K562 (cell line): ENCODE measurements around the gene CLIC1. TPM values are rescaled to one million over a fixed set of nuclear protein-coding genes. Genes with fewer than 3 reads are reported as not detected.

ENCODE experiments used
- ASH1L ChIP-seq: fragments of 450-650 bp; IDR thresholded peaks from 2 replicates; pipeline ENCODE4 v1.6.1; 2018; ENCODE audit warnings: borderline replicate concordance, mild to moderate bottlenecking, low read depth; ENCODE audit not compliant: partially characterized antibody
- BRF1 ChIP-seq: IDR thresholded peaks from 3 replicates; pipeline ENCODE4 v1.6.1; 2011; ENCODE audit warnings: borderline replicate concordance, mild to moderate bottlenecking; ENCODE audit not compliant: insufficient read length; ENCODE audit errors: extremely low read depth
- E2F6 ChIP-seq, 2 experiments: IDR thresholded peaks; 2 replicates each; pipeline ENCODE4 v1.6.1; 2011; ENCODE audit warnings: borderline replicate concordance in 1 of 2, control low read depth in 1 of 2, low read depth in 1 of 2, low read length in 1 of 2, mild to moderate bottlenecking in 1 of 2, mixed read lengths in 1 of 2, moderate library complexity in 1 of 2; ENCODE audit not compliant: insufficient read depth in 1 of 2, insufficient read length in 1 of 2, poor library complexity in 1 of 2, severe bottlenecking in 1 of 2; ENCODE audit errors: extremely low read depth in 1 of 2
- ELF4 ChIP-seq: fragments of 450-650 bp; formaldehyde crosslinking; IDR thresholded peaks from 2 replicates; pipeline ENCODE4 v1.4.0; 2022; ENCODE audit warnings: missing genetic modification characterization
- MTA2 ChIP-seq: fragments of 450-650 bp; IDR thresholded peaks from 2 replicates; pipeline ENCODE4 v1.6.1; 2016; ENCODE audit warnings: low read depth
- NFE2L1 ChIP-seq: fragments of 450-650 bp; IDR thresholded peaks from 2 replicates; pipeline ENCODE4 v1.6.1; 2016; ENCODE audit warnings: missing genetic modification characterization, low read depth, mild to moderate bottlenecking, missing compliant biosample characterization, moderate library complexity, borderline replicate concordance
- NR2C1 ChIP-seq, 2 experiments: fragments of 450-650 bp; IDR thresholded peaks; 2 replicates each; pipeline ENCODE4 v1.6.1; 2017; ENCODE audit warnings: mild to moderate bottlenecking in 2 of 2, antibody characterized with exemption in 1 of 2, inconsistent platforms in 1 of 2, missing compliant biosample characterization in 1 of 2, missing genetic modification characterization in 1 of 2
- PTBP1 ChIP-seq: fragments of 200-400 bp; formaldehyde crosslinking; IDR thresholded peaks from 2 replicates; pipeline ENCODE4 v1.6.1; 2017; ENCODE audit warnings: low read depth, low read length
- RB1 ChIP-seq: fragments of 450-650 bp; IDR thresholded peaks from 2 replicates; pipeline ENCODE4 v1.6.1; 2017; ENCODE audit warnings: low read depth, mild to moderate bottlenecking
- SRSF9 ChIP-seq: fragments of 200-400 bp; formaldehyde crosslinking; IDR thresholded peaks from 2 replicates; pipeline ENCODE4 v1.6.1; 2017; ENCODE audit warnings: low read depth, low read length, borderline replicate concordance
- THRB ChIP-seq: fragments of 450-650 bp; formaldehyde crosslinking; conservative IDR thresholded peaks from 2 replicates; pipeline ENCODE4 v1.4.0; 2022; ENCODE audit warnings: mild to moderate bottlenecking, missing genetic modification characterization
- TSHZ1 ChIP-seq: fragments of 250-450 bp; sonication (Bioruptor Pico); IDR thresholded peaks from 2 replicates; pipeline ENCODE4 v1.4.0; 2020; ENCODE audit warnings: mild to moderate bottlenecking, moderate library complexity
- ZBTB1 ChIP-seq: sonication (generic); formaldehyde crosslinking; IDR thresholded peaks from 2 replicates; pipeline ENCODE4 v1.8.1; 2023; ENCODE audit warnings: missing genetic modification reagents, low read depth, mild to moderate bottlenecking, borderline replicate concordance
- ZNF347 ChIP-seq: fragments of 450-650 bp; formaldehyde crosslinking; IDR thresholded peaks from 2 replicates; pipeline ENCODE4 v1.4.0; 2020; ENCODE audit warnings: low read depth, mild to moderate bottlenecking, moderate library complexity
- ZNF639 ChIP-seq, 2 experiments: fragments of 200-800 bp in 1 of 2; sonication (Bioruptor generic) in 1 of 2; sonication (generic) in 1 of 2; formaldehyde crosslinking in 1 of 2; IDR thresholded peaks in 1 of 2; conservative IDR thresholded peaks in 1 of 2; 2 replicates each; pipeline versions ENCODE4 v1.5.0 to v1.6.1; 2016 to 2020; ENCODE audit warnings: missing compliant biosample characterization in 1 of 2, missing genetic modification characterization in 1 of 2, missing genetic modification reagents in 1 of 2
- polyA plus RNA-seq, 8 experiments: library from polyadenylated mRNA; depleted of rRNA in 4 of 8; stranded (reverse) in 5 of 8; unstranded in 3 of 8; fragments of >200 nt; fragmentation: Nextera tagmentation in 2 of 8; fragmentation: Illumina TruSeq in 1 of 8; extraction: Ambion mirVana in 2 of 8; extraction: Trizol in 1 of 8; gene quantifications; 2 replicates each; pipeline versions ENCODE4 v1.2.1 to v1.2.3, GENCODE V29; 2011 to 2014; ENCODE audit warnings: inconsistent platforms in 1 of 8, missing spikeins in 1 of 8
- total RNA-seq, 7 experiments: library from RNA; depleted of rRNA in 6 of 7; stranded (reverse); fragments of >200 nt in 6 of 7; fragmentation: Illumina TruSeq in 2 of 7; extraction: Trizol in 2 of 7; gene quantifications; 2 replicates each; pipeline versions ENCODE4 v1.2.1 to v1.2.3, GENCODE V29; 2011 to 2021; ENCODE audit warnings: low replicate concordance in 1 of 7

Gene CLIC1
- total and polyA plus RNA-seq, 9 of the 15 experiments (the other 6 are each of a cell fraction or from before 2014, with no cell fraction given), result 1,267 to 2,419 (median 1,808) TPM

DNA sequence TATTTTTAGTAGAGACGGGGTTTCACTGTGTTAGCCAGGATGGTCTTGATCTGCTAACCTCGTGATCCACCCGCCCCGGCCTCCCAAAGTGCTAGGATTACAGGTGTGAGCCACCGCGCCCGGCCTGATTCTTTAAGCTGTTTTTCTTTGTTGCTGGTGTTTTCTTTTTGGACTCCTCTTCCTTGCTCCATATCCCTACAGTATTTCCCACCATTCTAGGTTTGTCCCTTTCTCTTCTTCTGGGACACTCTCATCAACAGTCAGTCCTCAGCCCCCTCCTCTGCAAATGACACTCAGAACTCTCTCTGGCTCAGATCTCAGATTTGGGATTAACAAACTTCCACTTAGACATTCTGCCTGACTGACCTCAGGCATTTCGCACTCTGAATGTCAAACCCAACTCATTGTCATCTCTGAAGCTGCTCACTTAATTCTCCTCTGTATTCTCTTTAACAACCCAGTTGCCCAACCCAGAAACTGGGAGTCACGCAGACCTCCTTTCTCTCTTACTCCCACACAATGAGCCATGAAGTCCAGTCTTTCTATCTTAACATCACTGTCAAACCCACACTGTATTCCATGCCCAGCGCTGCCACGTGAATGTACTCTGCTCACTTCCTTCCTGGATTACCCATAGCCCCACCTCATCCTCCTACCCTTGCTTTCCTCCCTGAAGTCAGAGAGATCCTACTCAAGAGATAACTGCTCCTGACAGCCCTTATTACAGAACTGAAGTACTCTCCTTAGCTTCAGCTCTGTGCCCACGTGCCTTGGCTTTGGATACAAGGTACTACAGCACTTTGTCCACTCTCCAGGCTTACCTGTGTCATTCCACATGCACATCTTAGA lies 10.6 kb downstream of the CLIC1 start (continued):
- TF ChIP-seq ZNF639 (CRISPR knock-in tag; conservative IDR thresholded peaks at IDR 0.05 in 1 of 2, IDR thresholded peaks at IDR 0.05 in 1 of 2), result peak in 1 of 2 experiments; percentile 81; a peak in 2 of 4 replicates
- peak; percentile 8 for TF ChIP-seq ASH1L
- no peak for TF ChIP-seq ZBTB1
- peak; percentile 96 for TF ChIP-seq THRB (CRISPR knock-in tag)
- no peak for TF ChIP-seq SRSF9
- TF ChIP-seq E2F6 (IDR thresholded peaks at IDR 0.05; ENCODE audit: borderline replicate concordance in 1 of 2, extremely low read depth in 1 of 2, insufficient read depth in 1 of 2, insufficient read length in 1 of 2, low read depth in 1 of 2, low read length in 1 of 2, poor library complexity in 1 of 2, severe bottlenecking in 1 of 2), result no peak
- no peak for TF ChIP-seq PTBP1
- TF ChIP-seq MTA2, result no peak
- no peak for TF ChIP-seq BRF1
- no peak for TF ChIP-seq RB1
- no peak for TF ChIP-seq NR2C1 (IDR thresholded peaks at IDR 0.05)
- peak; percentile 34; the same call in 1 of the 2 replicates for TF ChIP-seq NR2C1 (tag; IDR thresholded peaks at IDR 0.05)
- TF ChIP-seq ELF4 (CRISPR knock-in tag), result peak; percentile 97
- TF ChIP-seq NFE2L1 (tag), result no peak
- no peak; the same call in 1 of the 2 replicates for TF ChIP-seq ZNF347 (CRISPR knock-in tag)
- no peak for TF ChIP-seq TSHZ1 (CRISPR knock-in tag)
